ENCODE data around the gene DTHD1.

GRCh38 chr4:36329228-36329627 lies 47.8 kb downstream of the DTHD1 start:
- TF ChIP-seq CTCF (IDR thresholded peaks at IDR 0.05) (no peak), POLR2A (IDR thresholded peaks at IDR 0.05) (no peak)
